T-helper 1 cell treated with Interleukin-12 subunit alpha and Interleukin-12 subunit beta and Interleukin-4 antibody, amounts not matched to agents 30 μg/mL and 1 μg/mL, for 36 hours (primary cell): ENCODE measurements around the gene METTL24.

Experiments used
- H3K27ac Mint-ChIP-seq: one replicate; pipeline ENCODE4 v1.8.0; 2021; ENCODE audit warnings: mild to moderate bottlenecking, mixed read lengths
- H3K27me3 Mint-ChIP-seq: one replicate; pipeline ENCODE4 v1.8.0; 2021; ENCODE audit warnings: low read depth, mixed read lengths
- H3K36me3 Mint-ChIP-seq: one replicate; pipeline ENCODE4 v1.8.0; 2021; ENCODE audit warnings: low read depth, mixed read lengths
- H3K4me1 Mint-ChIP-seq: one replicate; pipeline ENCODE4 v1.8.0; 2021; ENCODE audit warnings: low read depth, mixed read lengths
- H3K4me3 Mint-ChIP-seq: one replicate; pipeline ENCODE4 v1.8.0; 2021; ENCODE audit warnings: mild to moderate bottlenecking, moderate library complexity, mixed read lengths
- H3K9me3 Mint-ChIP-seq: one replicate; pipeline ENCODE4 v1.8.0; 2021; ENCODE audit warnings: mixed read lengths

METTL24 gene

GRCh38 chr6:110214338-110214737 lies 143.8 kb downstream of the METTL24 start:
- Mint-ChIP-seq H3K27ac (no peak overlapping the region), H3K4me3 (no peak overlapping the region), H3K4me1 (no peaks in the 10 kb centered on the region), H3K27me3 (no peaks in the 10 kb centered on the region), H3K36me3 (peaks cover 27% of the 10 kb centered on the region), H3K9me3 (no peaks in the 10 kb centered on the region)

DNA sequence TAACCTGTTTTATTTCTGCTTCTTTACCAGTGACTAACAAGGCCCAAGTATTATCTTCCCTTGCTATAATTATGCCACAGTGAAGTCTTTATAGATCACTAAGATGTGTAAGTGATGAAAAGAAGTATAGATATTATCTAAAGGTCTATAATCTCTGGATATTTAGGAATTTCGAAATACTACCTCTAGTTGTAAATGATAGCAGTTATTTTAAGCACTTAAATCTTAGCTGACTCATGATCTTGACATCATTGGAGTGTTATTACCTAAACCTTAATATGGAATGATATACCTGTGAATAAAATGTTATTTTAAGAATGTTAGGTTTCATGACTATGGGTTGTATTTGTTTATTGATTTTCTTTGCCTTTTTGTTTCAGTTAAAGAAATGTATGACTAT lies 146.4 kb downstream of the METTL24 start:
- Mint-ChIP-seq H3K27me3 (no peaks in the 10 kb centered on the region), H3K4me1 (no peaks in the 10 kb centered on the region), H3K36me3 (peaks cover 31% of the 10 kb centered on the region), H3K4me3 (no peak overlapping the region), H3K27ac (no peak overlapping the region), H3K9me3 (no peaks in the 10 kb centered on the region)

DNA sequence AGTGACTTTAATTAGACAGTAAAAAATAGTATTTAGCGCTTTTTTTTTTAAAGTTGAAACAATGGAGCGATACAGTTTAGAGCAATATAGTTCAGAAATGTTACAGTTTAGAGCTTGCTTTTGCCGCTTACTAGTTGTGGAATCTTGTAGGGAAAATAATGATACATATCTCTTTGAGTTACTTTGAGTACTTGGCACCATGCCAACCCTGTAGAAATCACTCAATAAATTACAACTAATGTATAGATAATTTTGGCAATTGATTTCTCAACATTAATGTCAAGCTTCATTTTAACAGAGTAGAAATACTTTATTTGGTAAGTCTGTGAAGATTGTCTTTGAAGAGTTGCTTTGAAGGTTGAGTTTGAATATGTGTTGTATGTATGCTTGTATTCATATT lies 150.5 kb downstream of the METTL24 start:
- no peak overlapping the region for H3K27ac Mint-ChIP-seq
- H3K36me3 Mint-ChIP-seq = peaks cover 21% of the 10 kb centered on the region
- no peaks in the 10 kb centered on the region for H3K4me1 Mint-ChIP-seq

GRCh38 chr6:110201151-110201884 lies 156.8 kb downstream of the METTL24 start:
- H3K9me3 Mint-ChIP-seq = no peaks in the 10 kb centered on the region
- no peak overlapping the region for H3K27ac Mint-ChIP-seq
- H3K4me1 Mint-ChIP-seq = no peaks in the 10 kb centered on the region
- H3K27me3 Mint-ChIP-seq = no peaks in the 10 kb centered on the region
- peaks cover 6% of the 10 kb centered on the region for H3K36me3 Mint-ChIP-seq
- no peak overlapping the region for H3K4me3 Mint-ChIP-seq

More for the DNA sequence above, 150.5 kb downstream of the METTL24 start:
- no peaks in the 10 kb centered on the region for H3K9me3 Mint-ChIP-seq
- no peaks in the 10 kb centered on the region for H3K27me3 Mint-ChIP-seq
- no peak overlapping the region for H3K4me3 Mint-ChIP-seq

GRCh38 chr6:110198561-110198960 lies 159.6 kb downstream of the METTL24 start:
- no peaks in the 10 kb centered on the region for H3K9me3 Mint-ChIP-seq
- H3K36me3 Mint-ChIP-seq = peaks cover 6% of the 10 kb centered on the region
- H3K27ac Mint-ChIP-seq = no peak overlapping the region
- H3K27me3 Mint-ChIP-seq = no peaks in the 10 kb centered on the region
- no peak overlapping the region for H3K4me3 Mint-ChIP-seq
- no peaks in the 10 kb centered on the region for H3K4me1 Mint-ChIP-seq

GRCh38 chr6:110196874-110197273 lies 161.3 kb downstream of the METTL24 start:
- Mint-ChIP-seq H3K4me1 (no peaks in the 10 kb centered on the region), H3K9me3 (no peaks in the 10 kb centered on the region), H3K4me3 (no peak overlapping the region), H3K27ac (no peak overlapping the region), H3K27me3 (no peaks in the 10 kb centered on the region), H3K36me3 (peaks cover 6% of the 10 kb centered on the region)

DNA sequence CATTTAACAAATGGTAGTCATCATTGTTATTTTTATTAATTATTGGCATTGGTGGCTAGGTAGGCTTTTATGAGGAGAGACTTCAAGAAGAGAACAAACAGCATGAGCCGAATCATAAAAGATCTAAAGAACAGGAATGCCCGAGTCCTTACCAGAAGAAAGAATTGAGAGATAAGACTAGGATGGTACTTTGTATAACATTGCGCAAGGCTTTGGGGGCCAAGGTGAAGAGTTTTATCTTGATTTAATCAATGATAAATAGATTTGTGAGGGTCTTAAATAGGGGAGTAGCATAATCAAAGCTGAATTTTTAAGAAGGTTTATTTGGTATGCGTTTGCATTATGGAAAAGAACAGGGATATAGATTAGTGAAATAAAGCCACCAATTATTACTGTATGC lies 162.5 kb downstream of the METTL24 start:
- Mint-ChIP-seq H3K4me3 (no peak overlapping the region), H3K4me1 (no peaks in the 10 kb centered on the region), H3K27me3 (no peaks in the 10 kb centered on the region), H3K36me3 (peaks cover 6% of the 10 kb centered on the region), H3K27ac (no peak overlapping the region), H3K9me3 (no peaks in the 10 kb centered on the region)
